HepG2 (cell line): Measurements from ENCODE around the gene BTAF1. TPM values are rescaled to one million over a fixed set of nuclear protein-coding genes. Genes with fewer than 3 reads are reported as not detected.

Experiments
- ATAC-seq: fragments of 200-7000 bp; cut with Tn5 transposase; 3 replicates; pipeline ENCODE4 v1.9.1; 2020; ENCODE audit warnings: mild to moderate bottlenecking, moderate library complexity
- BruUV-seq: library from RNA; stranded (reverse); fragments of 400-500 nt; replicated peaks from 2 replicates; lab custom pipeline; 2021; lab: Mats Ljungman, UMichigan
- CTCF ChIA-PET: fragments of 300-600 bp; formaldehyde crosslinking; extraction: SDS; loops from one replicate; lab custom pipeline; 2021; ENCODE audit warnings: low total read pairs, inconsistent platforms, low intra/inter-chr PET ratio; lab: Yijun Ruan, JAX
- POLR2A ChIA-PET: fragments of 350-600 bp; sonication (Branson Sonifier 250); formaldehyde crosslinking; loops from one replicate; lab custom pipeline; 2020; ENCODE audit warnings: antibody characterized with exemption, inconsistent platforms; lab: Yijun Ruan, JAX
- DNase-seq: peaks from one replicate; pipeline ENCODE4 v3.0.0-alpha.2; 2015; ENCODE audit warnings: low spot score
- FAIRE-seq: peaks from 3 replicates; lab custom pipeline; 2011; peaks lifted over from hg19 to GRCh38; lab: Jason Lieb, UNC
- H2AFZ ChIP-seq: one replicate; pipeline ENCODE4 v1.6.1; 2011; ENCODE audit warnings: low read length, inconsistent platforms
- H3K27ac ChIP-seq: fragments of 300-600 bp; 3 replicates; pipeline ENCODE4 v1.8.0; 2011; ENCODE audit warnings: mixed run types, mild to moderate bottlenecking, mixed read lengths, low read length, inconsistent platforms; ENCODE audit not compliant: insufficient read depth; ENCODE audit errors: extremely low read length
- H3K27me3 ChIP-seq, 2 experiments: fragments of 200-600 bp in 1 of 2; 2 replicates in 1 of 2; 3 replicates in 1 of 2; pipeline versions ENCODE4 v1.6.0 to v1.8.0; 2011; ENCODE audit warnings: low read length in 2 of 2, mild to moderate bottlenecking in 2 of 2, moderate library complexity in 2 of 2, inconsistent platforms in 1 of 2; ENCODE audit not compliant: insufficient read depth in 2 of 2, control insufficient read depth in 1 of 2
- H3K36me3 ChIP-seq, 2 experiments: fragments of 200-600 bp in 1 of 2; replicated peaks in 1 of 2; 2 replicates in 1 of 2; 3 replicates in 1 of 2; pipeline versions ENCODE4 v1.5.1 to v1.8.0; 2011; ENCODE audit warnings: low read length in 2 of 2, inconsistent platforms in 1 of 2; ENCODE audit not compliant: insufficient read depth in 2 of 2, control insufficient read depth in 1 of 2
- H3K4me1 ChIP-seq: 2 replicates; pipeline ENCODE4 v1.5.1; 2012; ENCODE audit warnings: low read length, inconsistent platforms; ENCODE audit not compliant: insufficient read depth
- H3K4me2 ChIP-seq: 2 replicates; pipeline ENCODE4 v1.6.0; 2011; ENCODE audit warnings: low read depth, low read length, inconsistent platforms
- H3K4me3 ChIP-seq, 3 experiments: fragments of 200-600 bp in 1 of 3; sonication (generic), shearing (Covaris generic) in 1 of 3; replicated peaks in 1 of 3; 2 replicates each; pipeline ENCODE4 v1.5.1; 2011 to 2016; ENCODE audit warnings: low read length in 3 of 3, inconsistent platforms in 2 of 3, low read depth in 2 of 3, mild to moderate bottlenecking in 2 of 3, control low read depth in 1 of 3, mixed read lengths in 1 of 3; ENCODE audit not compliant: insufficient read depth in 1 of 3
- H3K79me2 ChIP-seq: one replicate; pipeline ENCODE4 v1.6.1; 2011; ENCODE audit warnings: low read length, inconsistent platforms; ENCODE audit not compliant: insufficient read depth
- H3K9ac ChIP-seq: 2 replicates; pipeline ENCODE4 v1.6.0; 2011; ENCODE audit warnings: mild to moderate bottlenecking, low read depth, low read length, inconsistent platforms; ENCODE audit not compliant: insufficient read depth
- H3K9me3 ChIP-seq: 2 replicates; pipeline ENCODE4 v1.5.1; 2012; ENCODE audit warnings: mild to moderate bottlenecking, low read length
- H4K20me1 ChIP-seq: 2 replicates; pipeline ENCODE4 v1.6.0; 2011; ENCODE audit warnings: inconsistent platforms, mild to moderate bottlenecking, low read length, moderate library complexity; ENCODE audit not compliant: insufficient read depth
- ETV6 ChIP-seq: sonication (generic); formaldehyde crosslinking; conservative IDR thresholded peaks from 2 replicates; pipeline ENCODE4 v1.4.0; 2020; ENCODE audit warnings: missing genetic modification reagents
- NCOA2 ChIP-seq: sonication (generic); formaldehyde crosslinking; IDR thresholded peaks from 2 replicates; pipeline ENCODE4 v1.8.0; 2022; ENCODE audit warnings: inconsistent platforms
- PHB2 ChIP-seq: fragments of 450-650 bp; IDR thresholded peaks from 2 replicates; pipeline ENCODE4 v1.6.1; 2018; ENCODE audit not compliant: partially characterized antibody
- SCMH1 ChIP-seq: sonication (generic); formaldehyde crosslinking; IDR thresholded peaks from 2 replicates; pipeline ENCODE4 v1.9.0; 2021; ENCODE audit warnings: missing genetic modification reagents, mild to moderate bottlenecking, borderline replicate concordance
- SP2 ChIP-seq: sonication (generic); formaldehyde crosslinking; IDR thresholded peaks from 2 replicates; pipeline ENCODE4 v1.5.1; 2020; ENCODE audit warnings: mild to moderate bottlenecking, missing genetic modification reagents
- ZBTB2 ChIP-seq: sonication (generic); formaldehyde crosslinking; IDR thresholded peaks from 2 replicates; pipeline ENCODE4 v1.8.0; 2022; ENCODE audit warnings: low read depth, missing genetic modification reagents
- ZFX ChIP-seq: sonication (generic); formaldehyde crosslinking; IDR thresholded peaks from 2 replicates; pipeline ENCODE4 v1.4.0; 2020; ENCODE audit warnings: mild to moderate bottlenecking, low read depth, missing genetic modification reagents, moderate library complexity
- ZNF274 ChIP-seq: sonication (generic); formaldehyde crosslinking; IDR thresholded peaks from 2 replicates; pipeline ENCODE4 v1.5.1; 2020; ENCODE audit warnings: mild to moderate bottlenecking, missing genetic modification reagents
- WGBS: methylation state at CpG from one replicate; pipeline ENCODE4 v1.1.6; 2017; ENCODE audit warnings: low lambda C conversion rate; 5-methylcytosine and 5-hydroxymethylcytosine counted together
- in situ Hi-C: cut with HindIII; loops from 2 replicates; pipeline ENCODE4 v1.10.0; 2017; ENCODE audit warnings: low pct_unique_long_range_greater_than_20kb; ENCODE audit not compliant: extremely low pct_ligation_motif_present
- intact Hi-C: fragments of 100-400 bp; cut with micrococcal nuclease; formaldehyde crosslinking; loops from one replicate; pipeline ENCODE4 v1.10.0; 2022; ENCODE audit not compliant: unreplicated experiment
- polyA plus RNA-seq, 8 experiments: library from polyadenylated mRNA; depleted of rRNA in 3 of 8; stranded (reverse) in 7 of 8; unstranded in 1 of 8; fragments of >200 nt; fragmentation: Illumina TruSeq in 4 of 8; extraction: Trizol in 4 of 8; gene quantifications; 2 replicates each; pipeline versions ENCODE4 v1.2.1 to v1.2.3, GENCODE V29; 2011 to 2016; ENCODE audit warnings: low read depth in 4 of 8, missing spikeins in 1 of 8, mixed read lengths in 1 of 8; ENCODE audit not compliant: insufficient read depth in 1 of 8
- total RNA-seq, 5 experiments: library from RNA; depleted of rRNA; stranded (reverse); fragments of >200 nt; fragmentation: Illumina TruSeq; extraction: Trizol; gene quantifications; 2 replicates each; pipeline ENCODE4 v1.2.3, GENCODE V29; 2016; ENCODE audit warnings: low read depth in 1 of 5
- TF ChIP-seq, protein P1 (sequence below): sonication (generic); formaldehyde crosslinking; IDR thresholded peaks from 2 replicates; pipeline ENCODE4 v1.4.0; 2020; ENCODE audit warnings: missing genetic modification reagents, borderline replicate concordance
- TF ChIP-seq, protein P2 (sequence below): sonication (generic); formaldehyde crosslinking; IDR thresholded peaks from 2 replicates; pipeline ENCODE4 v1.8.0; 2022; ENCODE audit warnings: mild to moderate bottlenecking, missing genetic modification reagents; ENCODE audit not compliant: insufficient replicate concordance
- TF ChIP-seq, protein P3 (sequence below): sonication (generic); formaldehyde crosslinking; IDR thresholded peaks from 2 replicates; pipeline ENCODE4 v1.8.1; 2022; ENCODE audit warnings: low read depth, mild to moderate bottlenecking, missing genetic modification reagents

BTAF1 gene
- total and polyA plus RNA-seq, 2 of the 13 experiments (the other 11 are each of a cell fraction or from before 2014, with no cell fraction given): 38.6 to 54.1 TPM

DNA sequence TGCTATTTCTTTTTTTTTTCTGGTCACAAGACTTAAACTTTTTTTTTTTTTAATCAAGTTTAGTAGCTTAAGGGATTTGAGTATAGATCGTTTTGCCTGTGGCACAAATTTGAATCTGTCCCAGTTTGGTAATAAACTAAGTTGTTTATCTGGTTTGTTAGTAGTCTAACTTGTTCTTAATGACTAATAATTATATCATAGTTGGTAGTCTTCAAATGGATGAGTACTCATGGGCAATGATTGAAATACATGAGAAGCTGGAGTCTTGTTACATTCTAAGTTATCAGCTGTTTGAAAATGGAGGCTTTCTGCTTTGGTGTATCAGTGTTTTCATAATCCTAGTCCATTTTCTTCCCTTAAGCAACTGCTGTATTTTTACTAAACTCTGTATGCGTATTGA lies 12.3 kb downstream of the BTAF1 start (continued):
- TF ChIP-seq, protein P1, sequence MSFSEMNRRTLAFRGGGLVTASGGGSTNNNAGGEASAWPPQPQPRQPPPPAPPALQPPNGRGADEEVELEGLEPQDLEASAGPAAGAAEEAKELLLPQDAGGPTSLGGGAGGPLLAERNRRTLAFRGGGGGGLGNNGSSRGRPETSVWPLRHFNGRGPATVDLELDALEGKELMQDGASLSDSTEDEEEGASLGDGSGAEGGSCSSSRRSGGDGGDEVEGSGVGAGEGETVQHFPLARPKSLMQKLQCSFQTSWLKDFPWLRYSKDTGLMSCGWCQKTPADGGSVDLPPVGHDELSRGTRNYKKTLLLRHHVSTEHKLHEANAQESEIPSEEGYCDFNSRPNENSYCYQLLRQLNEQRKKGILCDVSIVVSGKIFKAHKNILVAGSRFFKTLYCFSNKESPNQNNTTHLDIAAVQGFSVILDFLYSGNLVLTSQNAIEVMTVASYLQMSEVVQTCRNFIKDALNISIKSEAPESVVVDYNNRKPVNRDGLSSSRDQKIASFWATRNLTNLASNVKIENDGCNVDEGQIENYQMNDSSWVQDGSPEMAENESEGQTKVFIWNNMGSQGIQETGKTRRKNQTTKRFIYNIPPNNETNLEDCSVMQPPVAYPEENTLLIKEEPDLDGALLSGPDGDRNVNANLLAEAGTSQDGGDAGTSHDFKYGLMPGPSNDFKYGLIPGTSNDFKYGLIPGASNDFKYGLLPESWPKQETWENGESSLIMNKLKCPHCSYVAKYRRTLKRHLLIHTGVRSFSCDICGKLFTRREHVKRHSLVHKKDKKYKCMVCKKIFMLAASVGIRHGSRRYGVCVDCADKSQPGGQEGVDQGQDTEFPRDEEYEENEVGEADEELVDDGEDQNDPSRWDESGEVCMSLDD (CRISPR knock-in tag): no peak
- TF ChIP-seq NCOA2 (CRISPR knock-in tag): no peak
- TF ChIP-seq, all 625 proteins: peak for 0

GRCh38 chr10:91939653-91940052 lies 16.1 kb downstream of the BTAF1 start:
- TF ChIP-seq SP2 (CRISPR knock-in tag) (no peak), ZFX (no peak), ZBTB2 (no peak), ETV6 (CRISPR knock-in tag) (no peak), PHB2 (no peak), SCMH1 (CRISPR knock-in tag) (no peak), ZNF274 (CRISPR knock-in tag) (no peak)
- TF ChIP-seq, protein P2, sequence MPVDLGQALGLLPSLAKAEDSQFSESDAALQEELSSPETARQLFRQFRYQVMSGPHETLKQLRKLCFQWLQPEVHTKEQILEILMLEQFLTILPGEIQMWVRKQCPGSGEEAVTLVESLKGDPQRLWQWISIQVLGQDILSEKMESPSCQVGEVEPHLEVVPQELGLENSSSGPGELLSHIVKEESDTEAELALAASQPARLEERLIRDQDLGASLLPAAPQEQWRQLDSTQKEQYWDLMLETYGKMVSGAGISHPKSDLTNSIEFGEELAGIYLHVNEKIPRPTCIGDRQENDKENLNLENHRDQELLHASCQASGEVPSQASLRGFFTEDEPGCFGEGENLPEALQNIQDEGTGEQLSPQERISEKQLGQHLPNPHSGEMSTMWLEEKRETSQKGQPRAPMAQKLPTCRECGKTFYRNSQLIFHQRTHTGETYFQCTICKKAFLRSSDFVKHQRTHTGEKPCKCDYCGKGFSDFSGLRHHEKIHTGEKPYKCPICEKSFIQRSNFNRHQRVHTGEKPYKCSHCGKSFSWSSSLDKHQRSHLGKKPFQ (CRISPR knock-in tag): no peak
- TF ChIP-seq, protein P3, sequence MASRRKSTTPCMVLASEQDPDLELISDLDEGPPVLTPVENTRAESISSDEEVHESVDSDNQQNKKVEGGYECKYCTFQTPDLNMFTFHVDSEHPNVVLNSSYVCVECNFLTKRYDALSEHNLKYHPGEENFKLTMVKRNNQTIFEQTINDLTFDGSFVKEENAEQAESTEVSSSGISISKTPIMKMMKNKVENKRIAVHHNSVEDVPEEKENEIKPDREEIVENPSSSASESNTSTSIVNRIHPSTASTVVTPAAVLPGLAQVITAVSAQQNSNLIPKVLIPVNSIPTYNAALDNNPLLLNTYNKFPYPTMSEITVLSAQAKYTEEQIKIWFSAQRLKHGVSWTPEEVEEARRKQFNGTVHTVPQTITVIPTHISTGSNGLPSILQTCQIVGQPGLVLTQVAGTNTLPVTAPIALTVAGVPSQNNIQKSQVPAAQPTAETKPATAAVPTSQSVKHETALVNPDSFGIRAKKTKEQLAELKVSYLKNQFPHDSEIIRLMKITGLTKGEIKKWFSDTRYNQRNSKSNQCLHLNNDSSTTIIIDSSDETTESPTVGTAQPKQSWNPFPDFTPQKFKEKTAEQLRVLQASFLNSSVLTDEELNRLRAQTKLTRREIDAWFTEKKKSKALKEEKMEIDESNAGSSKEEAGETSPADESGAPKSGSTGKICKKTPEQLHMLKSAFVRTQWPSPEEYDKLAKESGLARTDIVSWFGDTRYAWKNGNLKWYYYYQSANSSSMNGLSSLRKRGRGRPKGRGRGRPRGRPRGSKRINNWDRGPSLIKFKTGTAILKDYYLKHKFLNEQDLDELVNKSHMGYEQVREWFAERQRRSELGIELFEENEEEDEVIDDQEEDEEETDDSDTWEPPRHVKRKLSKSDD (CRISPR knock-in tag): no peak
- H3K4me2 ChIP-seq: no peak overlapping the region
- H2AFZ ChIP-seq: no peak overlapping the region
- no peaks in the 10 kb centered on the region for H3K4me1 ChIP-seq
- no peak overlapping the region for H3K9ac ChIP-seq
- in situ Hi-C loops (no loop called here), intact Hi-C loops (no loop called here)
- BruUV-seq: no TSS peak
- H3K27ac ChIP-seq: no peak overlapping the region
- H3K79me2 ChIP-seq: peaks cover 34% of the 10 kb centered on the region
- WGBS: 98% methylated on average over 4 of the region's 4 CpGs
- H3K4me3 ChIP-seq: no peak overlapping the region
- H3K27me3 ChIP-seq: no peaks in the 10 kb centered on the region
- H4K20me1 ChIP-seq: no peaks in the 10 kb centered on the region
- no peak for FAIRE-seq
- no peaks in the 10 kb centered on the region for H3K9me3 ChIP-seq
- no peak for DNase-seq
- no peak for ATAC-seq
- ChIA-PET CTCF (no interaction called here), POLR2A (no interaction called here)
- peaks cover 21 to 67% of the 10 kb centered on the region in 2 experiments; a peak in 4 of 5 replicates for H3K36me3 ChIP-seq
